Amniotic stem cell (primary cell): ENCODE measurements around the gene GABRR3.

ENCODE experiments used
- DNase-seq: peaks from one replicate; lab custom pipeline; 2025; lab: John Stamatoyannopoulos, UW

The GABRR3 gene

DNA sequence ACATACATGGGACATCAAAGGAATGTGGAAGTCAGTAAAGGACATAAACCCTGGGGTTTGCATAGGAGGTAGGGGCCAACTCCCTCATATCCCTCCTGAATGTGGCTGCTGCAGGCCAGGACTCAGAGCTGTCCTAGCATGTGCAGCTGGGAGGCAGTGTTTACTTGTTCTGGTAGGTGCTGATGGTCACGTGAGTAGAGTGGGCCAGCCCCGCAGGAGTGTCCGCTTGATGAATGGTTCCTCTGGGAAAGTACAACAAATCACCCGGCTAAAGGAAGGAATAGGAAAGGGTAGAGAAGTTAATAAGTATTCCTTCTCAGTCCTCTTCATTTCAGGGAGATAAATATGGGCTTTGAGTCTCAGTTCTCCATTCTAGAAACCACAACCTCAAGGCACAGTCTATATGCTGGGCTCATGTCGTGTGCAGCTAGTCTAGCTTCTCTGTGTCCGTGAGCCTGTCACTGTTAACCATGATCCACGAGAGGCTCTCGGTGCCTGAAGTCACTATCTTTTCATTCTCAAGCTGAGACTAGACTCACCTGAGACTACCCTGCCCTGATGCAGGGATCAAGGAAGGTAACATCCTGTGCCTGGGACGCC lies 80.8 kb downstream of the GABRR3 start:
- DNase-seq, result no peak

DNA sequence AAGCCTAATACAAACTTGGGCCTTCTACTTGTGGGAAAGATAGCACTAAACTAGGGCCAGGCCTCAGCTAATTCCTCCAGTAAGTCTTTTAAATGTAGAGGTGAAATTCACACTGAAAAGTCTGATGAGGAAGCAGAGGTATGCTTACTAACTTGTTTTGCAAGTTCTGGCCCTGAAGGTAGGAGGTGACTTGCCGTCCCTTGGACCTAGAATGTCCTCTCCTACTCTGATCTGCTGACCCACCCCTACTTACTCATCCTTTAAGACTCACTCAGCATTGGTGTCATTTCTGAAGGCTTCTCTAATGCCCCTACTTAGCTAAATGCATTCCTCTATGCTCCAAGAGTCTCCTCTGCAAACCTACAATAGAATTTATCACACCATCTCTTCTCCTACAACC lies 82.2 kb downstream of the GABRR3 start:
- DNase-seq, result no peak

DNA sequence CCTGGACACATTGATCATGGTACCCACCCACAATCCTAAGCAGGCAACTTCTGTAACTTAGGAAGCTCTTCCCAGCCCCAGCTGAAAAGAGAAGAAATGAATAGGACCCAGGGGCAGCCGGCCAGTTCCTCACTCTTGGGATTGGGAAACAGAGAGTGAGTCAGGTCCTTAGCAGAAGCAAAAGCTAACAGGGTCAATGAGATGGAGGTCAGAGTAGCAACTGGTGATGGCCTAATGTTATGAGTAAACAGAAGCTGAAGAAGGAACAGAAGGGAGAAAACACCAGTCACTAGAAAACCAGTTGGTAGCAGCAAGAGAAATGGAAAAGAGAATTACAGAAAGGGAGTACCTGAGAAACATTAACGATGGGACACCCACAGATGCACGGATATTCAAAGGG lies 82.8 kb downstream of the GABRR3 start:
- DNase-seq, result no peak

DNA sequence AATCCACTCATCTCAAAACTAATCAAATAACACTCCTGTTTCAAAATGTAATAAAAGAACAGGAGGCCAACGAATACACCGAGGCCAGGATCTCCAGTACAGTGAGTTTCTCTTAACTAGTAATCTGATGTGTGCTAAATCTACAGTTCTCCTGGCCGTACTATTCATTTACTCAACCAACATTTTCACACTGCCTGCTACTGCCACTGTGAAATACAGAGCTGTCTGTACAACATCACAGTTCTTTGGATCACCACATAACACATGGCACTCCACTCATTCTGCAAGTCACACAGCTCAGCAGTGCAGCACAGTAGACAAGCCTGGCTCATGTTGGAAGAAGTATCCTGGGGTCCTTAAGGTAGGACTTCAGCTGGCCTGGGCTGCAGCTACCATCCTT lies 84.8 kb downstream of the GABRR3 start:
- DNase-seq, result no peak

DNA sequence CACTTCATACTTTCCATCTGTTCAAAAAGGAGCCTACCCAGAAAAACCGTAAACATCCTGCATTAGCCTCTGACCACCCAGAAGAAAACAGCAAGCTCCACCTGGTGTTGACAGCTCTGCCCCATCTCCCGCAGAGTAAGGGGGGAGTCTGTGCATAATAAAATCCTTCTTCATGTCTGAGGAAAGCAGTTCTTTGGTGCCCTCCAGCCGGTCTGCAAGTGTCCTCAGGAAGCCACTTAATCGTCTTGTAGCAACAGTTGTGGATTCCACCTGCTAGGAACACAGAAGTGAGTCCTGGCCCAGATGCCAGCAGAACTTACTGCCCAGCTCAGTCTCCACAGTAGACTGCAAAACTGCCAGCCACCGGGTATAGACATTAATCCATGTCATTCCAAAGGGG lies 85.4 kb downstream of the GABRR3 start:
- no peak for DNase-seq

DNA sequence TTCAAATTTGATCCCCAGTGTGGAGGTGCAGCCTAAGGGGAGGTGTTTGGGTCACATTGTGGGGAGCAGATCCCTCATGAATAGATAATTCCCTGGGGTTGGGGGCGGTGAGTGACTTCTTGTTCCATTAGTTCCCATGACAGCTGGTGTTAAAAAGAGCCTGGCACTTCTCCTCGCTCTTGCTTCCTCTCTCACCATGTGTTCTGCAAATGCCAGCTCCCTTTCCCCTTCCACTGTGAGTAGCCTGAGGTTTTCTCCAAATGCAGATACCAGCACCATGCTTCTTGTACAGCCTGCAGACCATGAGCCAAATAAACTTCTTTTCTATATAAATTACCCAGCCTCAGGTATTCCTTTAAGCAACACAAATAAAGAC lies 86.0 kb downstream of the GABRR3 start:
- DNase-seq, result no peak

DNA sequence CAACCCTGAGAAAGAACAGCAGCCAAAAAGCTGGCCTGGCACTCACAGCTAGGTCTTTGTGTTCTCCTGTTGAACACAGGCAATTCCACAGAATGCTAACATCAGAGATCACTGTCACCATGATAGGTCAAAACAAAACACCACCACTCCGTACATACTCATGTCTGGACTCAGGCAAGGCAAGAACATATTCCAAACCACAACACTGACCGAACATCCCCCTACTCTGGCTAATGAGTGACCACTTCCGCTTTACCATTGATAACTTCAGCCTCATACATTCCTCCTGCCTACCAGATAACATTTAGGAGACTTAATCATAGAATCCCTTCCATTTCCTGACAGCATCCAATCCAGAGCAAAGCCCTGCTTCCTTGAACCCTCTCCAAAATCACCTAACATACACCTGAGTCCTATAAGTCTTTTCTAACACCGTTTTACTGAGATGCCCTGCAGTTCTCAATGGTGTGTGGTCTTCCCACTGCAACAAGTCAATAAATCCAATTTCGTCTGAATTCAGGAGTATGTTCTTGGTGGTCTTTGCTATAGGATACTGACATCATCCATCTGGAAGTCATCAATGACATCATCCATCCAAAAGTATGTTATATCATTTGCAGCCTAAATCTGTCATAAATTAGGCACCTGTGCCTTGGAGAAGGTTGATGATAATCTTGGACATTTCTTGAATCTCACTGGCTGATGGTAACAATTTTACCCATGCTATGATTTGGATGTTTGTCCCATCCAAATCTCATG lies 86.6 kb downstream of the GABRR3 start:
- no peak for DNase-seq

DNA sequence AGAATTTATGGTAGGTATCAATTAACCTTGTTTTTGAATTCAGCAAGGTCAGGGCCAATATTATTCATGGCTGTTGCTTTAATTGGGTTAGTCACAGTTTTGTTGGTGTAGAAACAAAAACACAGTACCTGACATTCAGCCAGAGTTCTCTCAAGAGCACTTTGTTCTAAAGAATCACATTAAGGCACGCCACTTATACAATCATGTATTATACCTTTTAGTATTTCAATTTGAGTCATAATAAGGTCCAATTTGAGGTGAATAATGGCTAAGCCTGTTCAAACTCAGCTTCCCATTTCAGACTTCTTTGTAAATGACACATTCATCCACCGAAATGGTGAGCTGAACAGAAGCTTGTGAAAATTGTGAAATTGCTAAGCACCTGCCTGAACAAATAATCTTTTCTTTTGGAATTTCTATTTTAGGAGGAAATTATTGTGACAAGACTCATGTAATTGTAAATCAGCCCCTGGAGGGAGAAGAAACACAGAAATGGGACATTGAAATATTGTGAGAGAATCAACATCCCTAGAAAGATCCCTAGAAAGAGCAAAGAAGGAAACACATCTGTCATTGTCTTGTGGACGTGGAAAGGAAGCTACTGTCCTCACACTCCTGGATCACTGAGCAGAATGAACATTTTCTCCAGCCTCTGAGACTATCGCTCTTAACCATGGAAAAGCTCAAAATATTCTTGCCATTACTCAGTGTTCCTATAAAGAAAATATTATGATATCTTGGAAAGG lies 92.1 kb downstream of the GABRR3 start:
- DNase-seq, result no peak

DNA sequence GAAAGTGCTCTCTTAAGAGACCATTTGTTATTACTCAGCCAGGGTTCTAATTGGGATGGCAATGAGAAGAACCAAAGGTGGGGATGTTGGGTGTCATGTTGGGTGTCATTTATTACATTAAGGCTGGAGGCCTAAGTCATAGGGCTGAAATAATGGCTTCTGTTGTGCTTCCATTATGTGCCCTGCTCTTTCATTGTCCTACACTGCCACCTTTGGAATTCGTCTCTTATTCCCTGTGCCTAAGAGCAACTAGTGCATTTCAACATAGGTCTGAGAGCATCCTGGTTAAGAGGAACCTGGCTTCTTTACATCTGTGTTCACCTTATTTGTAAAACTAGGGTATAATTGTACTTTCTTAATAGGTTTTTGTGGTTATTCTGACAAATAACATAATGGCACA lies 95.1 kb downstream of the GABRR3 start:
- DNase-seq, result no peak

DNA sequence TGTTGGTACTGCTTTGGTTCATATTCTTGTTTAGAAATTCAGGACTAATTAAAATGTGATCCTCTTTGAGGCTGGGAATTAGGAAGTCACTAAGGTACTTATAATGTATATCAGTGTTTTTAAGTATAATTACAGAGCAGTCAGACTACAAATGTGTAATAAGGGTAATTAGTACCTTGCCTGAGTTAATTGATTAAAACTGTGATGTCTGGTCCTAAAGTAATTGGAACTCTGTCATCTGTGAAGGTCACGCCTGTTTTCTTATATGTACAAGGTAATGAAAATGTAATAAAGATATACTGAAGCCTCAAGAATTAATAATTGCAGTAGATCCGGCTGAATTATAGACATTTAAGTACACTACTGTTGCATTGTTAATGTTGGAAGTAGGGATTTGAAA lies 95.7 kb downstream of the GABRR3 start:
- no peak for DNase-seq

DNA sequence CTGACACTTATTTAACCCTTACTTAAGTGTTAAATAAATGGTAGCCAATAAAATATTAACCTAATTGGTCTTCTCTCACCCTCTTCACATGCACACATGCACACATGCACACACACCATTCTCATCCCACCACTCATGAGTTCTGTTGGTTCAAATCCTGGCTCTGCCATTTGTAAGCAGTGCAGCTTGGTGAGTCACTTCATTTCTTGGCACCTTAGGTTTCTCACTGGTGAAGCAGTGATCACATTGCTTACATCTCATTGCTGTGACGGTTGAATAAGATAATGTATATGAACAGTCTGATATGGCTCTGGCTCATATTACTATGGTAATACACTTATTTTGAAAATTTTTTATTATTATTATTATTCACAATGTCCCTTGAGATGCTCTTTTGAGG lies 96.7 kb downstream of the GABRR3 start:
- no peak for DNase-seq

DNA sequence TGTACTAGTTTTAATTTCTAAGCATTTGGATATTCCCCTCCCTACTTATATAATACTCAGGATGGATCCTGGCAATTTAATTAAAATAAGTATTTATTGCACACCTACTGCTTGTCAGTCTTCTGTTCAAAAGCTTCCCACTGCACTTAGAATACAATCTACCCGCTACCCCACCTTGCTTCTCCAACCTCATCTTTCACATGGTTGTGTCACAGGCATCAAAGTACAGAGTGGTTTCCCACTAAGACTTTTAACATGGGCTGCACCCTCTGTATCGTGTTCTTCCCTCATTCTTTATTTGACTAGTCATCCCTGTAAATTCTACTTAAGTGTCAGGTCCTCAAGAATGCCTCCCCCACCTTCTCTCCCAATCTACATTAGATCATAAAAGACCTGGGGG lies 97.9 kb downstream of the GABRR3 start:
- no peak for DNase-seq

DNA sequence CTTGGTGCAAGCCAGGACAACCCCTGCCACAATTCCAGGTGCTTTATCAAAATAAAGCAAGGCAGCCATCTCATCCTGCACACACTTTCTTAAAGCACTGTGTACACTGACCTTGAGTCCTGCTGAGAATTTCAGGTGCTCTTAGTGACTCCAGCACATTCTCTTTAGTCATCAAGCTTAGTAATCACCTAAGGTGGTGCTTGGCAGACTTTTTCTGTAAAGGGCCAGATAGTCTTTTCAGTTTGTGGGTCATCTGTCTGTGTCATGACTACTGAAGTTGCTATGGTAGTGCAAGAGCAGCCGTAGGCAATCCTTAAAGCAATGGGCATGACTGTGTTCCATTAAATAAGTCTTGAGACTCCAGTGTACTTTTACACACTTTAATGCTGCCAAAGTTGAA lies 99.3 kb downstream of the GABRR3 start:
- DNase-seq, result no peak
